Left ventricle myocardium inferior (tissue), 1 donor: ENCODE measurements around the gene PTPRG. TPM values are rescaled to one million over a fixed set of nuclear protein-coding genes. Genes with fewer than 3 reads are reported as not detected.

ENCODE experiments used
- DNase-seq: peaks from one replicate; pipeline ENCODE4 v3.0.0-alpha.2; 2020
- H3K27ac ChIP-seq: fragments of 200-600 bp; replicated peaks from 2 replicates; pipeline ENCODE4 v1.8.0; 2021
- H3K27me3 ChIP-seq: fragments of 200-600 bp; 2 replicates; pipeline ENCODE4 v1.8.0; 2021; ENCODE audit warnings: low read depth
- H3K36me3 ChIP-seq: fragments of 200-600 bp; 2 replicates; pipeline ENCODE4 v1.8.0; 2021
- H3K4me1 ChIP-seq: fragments of 200-600 bp; 2 replicates; pipeline ENCODE4 v1.8.0; 2021
- H3K4me3 ChIP-seq: fragments of 200-600 bp; 2 replicates; pipeline ENCODE4 v1.8.0; 2021; ENCODE audit warnings: mild to moderate bottlenecking, moderate library complexity
- H3K9me3 ChIP-seq: fragments of 200-600 bp; replicated peaks from 2 replicates; pipeline ENCODE4 v1.8.0; 2021
- intact Hi-C: fragments of 100-400 bp; cut with micrococcal nuclease; formaldehyde crosslinking; loops from one replicate; pipeline ENCODE4 v1.11.0; 2022
- long read RNA-seq: library from polyadenylated mRNA; unstranded; transcript quantifications from one replicate; pipeline ENCODE4 v2.0.0, GENCODE V29; 2021
- total RNA-seq: library from RNA; stranded (reverse); fragmentation: NEBNext Ultra II Directional; extraction: Animal tissue kit (Norgen Biotek cat#: 25700); gene quantifications from one replicate; pipeline ENCODE4 v1.2.1, GENCODE V29; 2021
- TF ChIP-seq, protein P1 (sequence below): fragments of 200-600 bp; IDR thresholded peaks from 2 replicates; pipeline ENCODE4 v1.8.0; 2021; ENCODE audit warnings: antibody characterized with exemption, mild to moderate bottlenecking, borderline replicate concordance
- donor health status: DM: no; HTN: yes; CAD: no; lungs with severe emphysema.

The PTPRG gene
- 29.6 TPM for total RNA-seq
- long read RNA-seq, partial matches to known transcripts = 10 of 16 reads
- long read RNA-seq, other reads (novel, unspliced or antisense) = 6 of 16 reads

DNA sequence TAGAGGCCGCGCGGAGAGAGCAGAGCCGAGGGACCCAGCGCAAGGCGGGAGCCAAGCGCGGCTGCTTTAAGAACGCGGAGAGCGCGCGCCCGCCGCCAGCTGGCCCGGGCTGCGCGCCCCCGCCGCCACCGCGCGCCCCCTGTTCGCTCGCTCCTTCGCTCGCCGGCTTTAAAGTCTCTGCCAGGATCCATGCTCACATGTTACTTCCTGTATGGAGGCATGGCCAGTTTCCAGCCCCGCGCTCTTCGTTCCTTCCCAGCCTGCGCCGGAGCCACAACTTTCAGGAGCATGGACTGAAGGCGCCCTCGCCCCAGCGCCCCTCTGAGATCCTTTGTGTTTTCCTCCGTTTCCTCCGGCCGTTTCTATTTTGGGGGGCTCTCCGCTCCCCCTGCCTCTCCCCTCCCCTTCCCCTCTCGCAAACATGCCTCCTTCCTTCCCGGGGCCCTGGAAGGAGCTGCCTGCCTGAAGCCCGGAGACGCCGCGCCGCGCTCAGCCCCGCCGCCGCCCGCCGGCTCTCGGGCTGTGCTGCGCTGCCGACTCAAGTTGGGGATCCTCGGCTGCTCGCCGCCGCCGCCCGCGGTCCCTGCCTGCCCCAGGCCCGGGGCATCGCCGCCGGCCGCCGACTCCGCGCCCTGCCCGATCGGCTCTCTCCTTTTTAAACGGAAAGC lies at the start of gene PTPRG:
Gene PTPRG, plus strand, starts transcription at position 198 of the 668 bp plus-strand sequence. CDS start 717 bp downstream, outside the sequence.
- Histone ChIP-seq H3K4me1 (peaks cover 70% of the 10 kb centered on the region), H3K27ac (peak within 1 kb of the TSS; percentile 99), H3K4me3 (peak within 1 kb of the TSS; percentile 85), H3K9me3 (peaks cover 18% of the 10 kb centered on the region), H3K27me3 (no peaks in the 10 kb centered on the region), H3K36me3 (no peaks in the 10 kb centered on the region)
- peak; percentile 91 for DNase-seq
- TF ChIP-seq, protein P1, sequence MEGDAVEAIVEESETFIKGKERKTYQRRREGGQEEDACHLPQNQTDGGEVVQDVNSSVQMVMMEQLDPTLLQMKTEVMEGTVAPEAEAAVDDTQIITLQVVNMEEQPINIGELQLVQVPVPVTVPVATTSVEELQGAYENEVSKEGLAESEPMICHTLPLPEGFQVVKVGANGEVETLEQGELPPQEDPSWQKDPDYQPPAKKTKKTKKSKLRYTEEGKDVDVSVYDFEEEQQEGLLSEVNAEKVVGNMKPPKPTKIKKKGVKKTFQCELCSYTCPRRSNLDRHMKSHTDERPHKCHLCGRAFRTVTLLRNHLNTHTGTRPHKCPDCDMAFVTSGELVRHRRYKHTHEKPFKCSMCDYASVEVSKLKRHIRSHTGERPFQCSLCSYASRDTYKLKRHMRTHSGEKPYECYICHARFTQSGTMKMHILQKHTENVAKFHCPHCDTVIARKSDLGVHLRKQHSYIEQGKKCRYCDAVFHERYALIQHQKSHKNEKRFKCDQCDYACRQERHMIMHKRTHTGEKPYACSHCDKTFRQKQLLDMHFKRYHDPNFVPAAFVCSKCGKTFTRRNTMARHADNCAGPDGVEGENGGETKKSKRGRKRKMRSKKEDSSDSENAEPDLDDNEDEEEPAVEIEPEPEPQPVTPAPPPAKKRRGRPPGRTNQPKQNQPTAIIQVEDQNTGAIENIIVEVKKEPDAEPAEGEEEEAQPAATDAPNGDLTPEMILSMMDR = no peak
- intact Hi-C loops = loop anchor here (5.0 to 10.0 kb wide), 2 partner anchors 293 to 626 kb away; no protein-coding TSS in a partner anchor

DNA sequence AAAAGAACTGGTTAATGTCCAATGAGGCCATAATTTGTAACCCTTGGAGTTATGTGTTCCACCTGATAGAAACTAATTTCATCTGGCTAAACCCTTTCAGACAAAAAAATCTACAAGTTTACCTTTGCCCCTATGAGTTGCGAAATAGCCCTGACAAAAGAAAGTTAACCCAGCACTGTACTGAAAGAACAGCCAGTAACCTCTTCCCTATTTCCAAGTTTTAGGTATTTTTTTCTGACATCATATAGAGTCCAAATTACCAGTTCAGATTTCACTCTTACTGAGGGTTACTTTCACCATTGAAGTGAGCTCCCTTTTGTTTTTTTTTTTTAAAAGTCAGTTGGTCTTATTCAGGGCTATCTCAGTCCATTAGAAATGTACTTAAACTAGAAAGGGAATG lies 42.8 kb upstream of the PTPRG start:
- H3K27ac ChIP-seq = no peak overlapping the region
- no peak overlapping the region for H3K4me3 ChIP-seq
- no peaks in the 10 kb centered on the region for H3K9me3 ChIP-seq
- TF ChIP-seq, protein P1 = no peak
- H3K36me3 ChIP-seq = no peaks in the 10 kb centered on the region
- H3K4me1 ChIP-seq = peaks cover 10% of the 10 kb centered on the region
- H3K27me3 ChIP-seq = no peaks in the 10 kb centered on the region
- intact Hi-C loops = no loop called here
- DNase-seq = no peak

DNA sequence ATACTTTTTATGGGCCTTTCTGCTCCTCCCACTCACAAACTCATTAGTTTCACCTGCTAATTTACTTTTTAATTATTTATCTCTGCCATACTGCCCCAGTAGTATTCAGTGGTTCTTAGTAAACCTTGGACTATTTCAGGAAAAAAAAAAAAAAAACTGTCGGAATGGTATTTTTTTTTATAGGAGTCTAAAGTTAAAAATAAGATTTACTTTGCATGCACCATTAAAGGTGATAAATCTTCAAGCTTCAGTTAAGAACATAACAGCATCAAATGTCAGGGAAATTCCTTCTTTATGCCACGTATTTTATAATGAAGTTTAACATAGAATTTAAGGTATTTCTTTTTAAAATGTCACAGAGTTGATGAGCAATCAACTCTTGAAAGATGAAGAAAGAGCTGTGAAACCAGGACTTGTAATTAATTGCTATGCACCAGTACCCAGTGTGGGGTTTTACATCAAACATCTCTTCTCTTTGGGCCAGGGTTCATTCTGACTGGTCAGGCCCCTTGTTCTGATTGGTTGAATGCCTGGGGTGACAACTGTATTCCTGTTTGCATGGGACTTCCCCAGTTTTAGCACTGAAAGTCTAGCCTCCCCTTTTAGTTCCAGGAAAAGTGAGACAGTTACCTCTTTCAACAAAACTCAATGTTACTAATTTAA lies 40.3 kb upstream of the PTPRG start:
- intact Hi-C loops = no loop called here
- TF ChIP-seq, protein P1 = no peak
- Histone ChIP-seq H3K27me3 (no peaks in the 10 kb centered on the region), H3K9me3 (no peaks in the 10 kb centered on the region), H3K4me3 (no peak overlapping the region), H3K4me1 (peaks cover 20% of the 10 kb centered on the region), H3K27ac (no peak overlapping the region), H3K36me3 (no peaks in the 10 kb centered on the region)
- DNase-seq = no peak

DNA sequence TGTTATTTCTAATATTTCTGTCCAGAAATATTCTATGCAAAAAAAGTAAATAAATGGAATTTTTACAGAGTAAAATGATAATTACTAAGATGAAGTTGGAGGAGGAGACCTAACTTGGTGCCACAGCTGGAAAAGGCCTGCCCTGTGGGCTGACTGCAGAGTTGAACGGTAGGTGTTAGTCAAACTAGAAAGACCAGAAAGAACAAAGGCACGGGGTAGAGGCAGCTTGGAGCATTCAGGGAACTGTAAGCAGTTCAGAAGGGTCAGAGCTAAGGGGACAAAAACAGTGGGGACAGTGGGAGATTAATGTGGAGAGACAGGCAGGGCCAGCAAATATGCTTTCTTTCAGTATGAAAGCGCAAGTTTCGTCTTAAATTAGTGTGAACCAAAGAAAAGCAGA lies 39.3 kb upstream of the PTPRG start:
- DNase-seq = no peak
- H3K27me3 ChIP-seq = no peaks in the 10 kb centered on the region
- H3K4me3 ChIP-seq = no peak overlapping the region
- H3K36me3 ChIP-seq = no peaks in the 10 kb centered on the region
- H3K4me1 ChIP-seq = peaks cover 20% of the 10 kb centered on the region
- H3K27ac ChIP-seq = no peak overlapping the region
- TF ChIP-seq, protein P1 = no peak
- intact Hi-C loops = no loop called here
- H3K9me3 ChIP-seq = no peaks in the 10 kb centered on the region

DNA sequence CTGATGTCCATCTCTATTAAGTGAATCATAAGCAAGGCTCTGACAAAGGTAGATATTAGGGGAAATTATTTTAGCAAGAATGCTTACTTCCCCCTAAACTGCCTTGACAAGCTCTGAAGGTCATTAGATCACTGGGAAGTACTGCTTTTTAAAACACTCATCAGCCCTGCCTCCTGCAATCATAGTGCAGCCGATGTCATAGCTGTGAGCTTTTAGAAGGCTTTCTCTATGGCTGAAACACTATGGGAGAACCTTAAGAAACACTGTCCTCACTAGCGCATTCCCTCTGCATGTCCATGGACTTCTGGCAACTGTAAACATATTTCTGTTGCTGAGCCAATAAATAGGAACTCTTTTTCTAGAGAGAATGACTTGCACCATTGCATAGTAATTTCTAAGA lies 38.7 kb upstream of the PTPRG start:
- H3K27me3 ChIP-seq = no peaks in the 10 kb centered on the region
- no peak overlapping the region for H3K4me3 ChIP-seq
- H3K4me1 ChIP-seq = peaks cover 20% of the 10 kb centered on the region
- no peaks in the 10 kb centered on the region for H3K9me3 ChIP-seq
- TF ChIP-seq, protein P1 = no peak
- DNase-seq = no peak
- H3K36me3 ChIP-seq = no peaks in the 10 kb centered on the region
- intact Hi-C loops = no loop called here
- no peak overlapping the region for H3K27ac ChIP-seq
